22Rv1 (cell line): ENCODE results near the gene FHL1.

Experiments
- H3K27ac ChIP-seq: fragments of 450-650 bp; 2 replicates; pipeline ENCODE4 v1.5.1; 2017
- ZFX ChIP-seq: fragments of 450-650 bp; IDR thresholded peaks from 2 replicates; pipeline ENCODE4 v1.6.1; 2017; ENCODE audit warnings: antibody characterized with exemption, borderline replicate concordance
- TF ChIP-seq, protein P1 (sequence below): fragments of 450-650 bp; IDR thresholded peaks from 2 replicates; pipeline ENCODE4 v1.5.1; 2017; ENCODE audit warnings: mild to moderate bottlenecking

The FHL1 gene

DNA sequence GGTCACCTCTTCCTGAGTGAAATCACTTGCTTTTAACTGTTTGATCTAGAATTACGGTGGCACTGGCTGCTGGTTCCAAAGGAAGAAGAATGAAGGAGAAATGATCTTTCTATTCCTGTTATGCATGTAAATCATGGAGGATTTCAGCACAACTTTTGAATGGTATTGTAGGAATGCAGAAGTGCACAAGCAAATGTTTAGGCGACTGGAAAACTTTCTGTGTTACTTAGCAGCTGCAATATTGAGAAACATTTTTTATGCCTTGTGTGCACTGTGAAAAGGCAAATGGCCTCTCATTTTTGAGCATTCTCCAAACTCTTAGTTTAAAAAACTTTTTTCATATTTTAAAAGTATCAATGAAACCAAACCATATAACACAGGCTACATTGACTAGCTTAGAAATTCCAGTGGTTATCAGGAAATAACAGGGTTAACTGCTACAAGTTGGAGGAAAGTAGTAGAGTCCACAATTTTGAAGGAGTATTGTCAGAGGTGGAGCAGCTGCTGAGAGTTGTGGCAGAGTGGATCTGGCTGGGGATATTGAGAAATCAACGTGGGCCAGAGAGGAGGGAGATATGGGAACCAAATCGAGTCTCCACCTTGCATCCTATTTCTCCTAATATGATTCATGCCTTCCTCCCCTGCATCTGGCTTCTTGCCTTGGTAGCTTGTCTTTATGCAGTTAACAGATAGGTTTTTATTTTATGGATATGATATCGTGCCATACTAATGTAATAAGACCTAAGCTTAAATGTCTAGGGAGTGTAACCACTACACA, 32.0 kb upstream of the FHL1 start:
- H3K27ac ChIP-seq = no peak overlapping the region
- TF ChIP-seq, protein P1, sequence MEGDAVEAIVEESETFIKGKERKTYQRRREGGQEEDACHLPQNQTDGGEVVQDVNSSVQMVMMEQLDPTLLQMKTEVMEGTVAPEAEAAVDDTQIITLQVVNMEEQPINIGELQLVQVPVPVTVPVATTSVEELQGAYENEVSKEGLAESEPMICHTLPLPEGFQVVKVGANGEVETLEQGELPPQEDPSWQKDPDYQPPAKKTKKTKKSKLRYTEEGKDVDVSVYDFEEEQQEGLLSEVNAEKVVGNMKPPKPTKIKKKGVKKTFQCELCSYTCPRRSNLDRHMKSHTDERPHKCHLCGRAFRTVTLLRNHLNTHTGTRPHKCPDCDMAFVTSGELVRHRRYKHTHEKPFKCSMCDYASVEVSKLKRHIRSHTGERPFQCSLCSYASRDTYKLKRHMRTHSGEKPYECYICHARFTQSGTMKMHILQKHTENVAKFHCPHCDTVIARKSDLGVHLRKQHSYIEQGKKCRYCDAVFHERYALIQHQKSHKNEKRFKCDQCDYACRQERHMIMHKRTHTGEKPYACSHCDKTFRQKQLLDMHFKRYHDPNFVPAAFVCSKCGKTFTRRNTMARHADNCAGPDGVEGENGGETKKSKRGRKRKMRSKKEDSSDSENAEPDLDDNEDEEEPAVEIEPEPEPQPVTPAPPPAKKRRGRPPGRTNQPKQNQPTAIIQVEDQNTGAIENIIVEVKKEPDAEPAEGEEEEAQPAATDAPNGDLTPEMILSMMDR = no peak
- no peak for TF ChIP-seq ZFX

DNA sequence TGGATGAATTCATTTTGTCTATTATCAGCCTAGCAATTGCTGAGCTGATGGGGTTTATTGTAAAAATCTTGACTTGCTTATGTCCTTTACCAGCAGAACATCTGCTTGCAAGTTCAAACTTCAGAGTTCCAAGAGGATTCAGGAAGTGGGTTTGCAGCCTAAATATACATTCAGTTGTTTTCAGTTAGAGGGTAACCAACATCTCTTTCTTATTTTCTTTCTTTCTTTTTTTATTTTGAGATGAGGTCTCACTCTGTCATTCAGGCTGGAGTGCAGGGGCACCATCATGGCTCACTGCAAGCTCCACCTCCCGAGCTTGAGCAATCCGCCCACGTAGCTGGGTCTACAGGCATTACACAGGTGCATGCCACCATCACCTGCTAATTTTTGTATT, 31.4 kb upstream of the FHL1 start:
- TF ChIP-seq, protein P1 = no peak
- no peak for TF ChIP-seq ZFX
- H3K27ac ChIP-seq = no peak overlapping the region

DNA sequence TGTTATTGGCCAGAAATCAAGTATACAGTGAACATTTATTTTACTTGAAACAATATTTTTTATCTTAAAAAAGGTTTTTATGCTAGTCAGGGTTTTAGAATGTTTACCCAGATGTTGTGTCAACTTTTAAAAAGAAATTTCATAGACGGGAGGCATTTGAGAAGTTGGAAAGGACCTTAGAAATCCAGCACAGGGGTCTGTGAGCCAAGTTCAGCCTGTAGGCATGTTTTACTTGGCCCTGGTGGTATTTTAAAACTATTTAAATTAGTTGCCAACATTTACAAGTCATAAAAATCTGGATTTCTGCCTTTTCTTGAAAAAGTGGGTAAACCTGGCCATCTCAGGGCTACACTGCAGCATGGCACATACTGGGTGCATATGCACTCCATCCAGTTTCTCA, 25.5 kb upstream of the FHL1 start:
- no peak overlapping the region for H3K27ac ChIP-seq
- TF ChIP-seq, protein P1 = no peak
- TF ChIP-seq ZFX = no peak

DNA sequence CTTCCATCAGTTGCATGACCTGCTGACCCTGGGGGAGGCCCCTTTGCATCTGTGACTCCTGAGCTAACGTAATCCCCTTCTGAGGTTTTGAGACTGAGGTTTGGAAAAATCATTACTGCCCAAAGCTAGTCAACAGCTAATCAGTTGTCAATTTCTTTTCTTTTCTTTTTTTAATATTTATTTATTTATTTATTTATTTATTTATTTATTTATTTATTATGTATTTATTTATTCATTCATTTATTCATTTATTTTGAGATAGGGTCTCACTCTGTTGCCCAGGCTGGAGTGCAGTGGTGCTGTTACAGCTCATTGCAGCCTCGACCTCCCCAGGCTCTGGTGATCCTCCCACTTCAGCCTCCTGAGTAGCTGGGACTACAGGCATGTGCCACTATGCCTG, 25.1 kb upstream of the FHL1 start:
- H3K27ac ChIP-seq = no peak overlapping the region
- TF ChIP-seq, protein P1 = no peak
- TF ChIP-seq ZFX = no peak

DNA sequence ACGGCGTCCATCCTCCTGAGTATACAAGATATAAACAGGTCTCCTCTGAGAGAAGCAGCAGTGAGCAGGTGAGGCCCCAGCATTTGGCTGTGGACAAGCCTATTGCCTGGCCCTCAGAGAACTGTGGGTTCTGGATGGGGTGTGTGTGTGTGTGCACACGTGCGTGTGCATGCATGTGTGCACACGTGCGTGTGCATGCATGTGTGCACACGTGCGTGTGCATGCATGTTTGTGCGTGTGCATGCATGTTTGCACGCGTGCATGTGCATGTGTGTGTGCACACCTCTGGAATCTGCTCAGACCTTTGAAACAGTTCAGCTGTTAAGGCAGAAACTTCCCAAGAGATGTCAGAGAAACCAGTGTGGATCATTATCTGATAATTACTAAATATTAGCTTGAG, 22.2 kb upstream of the FHL1 start:
- TF ChIP-seq ZFX = no peak
- TF ChIP-seq, protein P1 = no peak
- H3K27ac ChIP-seq = no peak overlapping the region

DNA sequence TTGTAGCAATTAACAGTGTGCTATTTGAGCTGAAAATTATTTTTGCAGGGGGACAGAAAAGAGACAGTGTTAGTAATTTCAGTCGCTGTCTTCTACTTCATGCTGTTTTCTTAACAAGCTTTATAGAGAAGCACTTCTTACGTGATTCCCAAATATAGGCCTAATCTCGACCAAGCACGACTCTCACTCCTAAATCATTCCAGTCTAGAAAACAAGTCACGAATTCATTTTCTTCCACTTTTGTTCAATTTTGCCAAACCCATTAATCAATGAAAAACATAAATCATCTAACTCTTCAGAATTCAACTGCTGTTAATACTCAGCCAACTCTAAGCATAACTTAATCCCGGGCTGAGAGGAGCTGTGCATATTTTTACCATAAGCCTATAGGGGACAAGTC, 21.0 kb upstream of the FHL1 start:
- TF ChIP-seq, protein P1 = no peak
- no peak for TF ChIP-seq ZFX
- H3K27ac ChIP-seq = no peak overlapping the region

DNA sequence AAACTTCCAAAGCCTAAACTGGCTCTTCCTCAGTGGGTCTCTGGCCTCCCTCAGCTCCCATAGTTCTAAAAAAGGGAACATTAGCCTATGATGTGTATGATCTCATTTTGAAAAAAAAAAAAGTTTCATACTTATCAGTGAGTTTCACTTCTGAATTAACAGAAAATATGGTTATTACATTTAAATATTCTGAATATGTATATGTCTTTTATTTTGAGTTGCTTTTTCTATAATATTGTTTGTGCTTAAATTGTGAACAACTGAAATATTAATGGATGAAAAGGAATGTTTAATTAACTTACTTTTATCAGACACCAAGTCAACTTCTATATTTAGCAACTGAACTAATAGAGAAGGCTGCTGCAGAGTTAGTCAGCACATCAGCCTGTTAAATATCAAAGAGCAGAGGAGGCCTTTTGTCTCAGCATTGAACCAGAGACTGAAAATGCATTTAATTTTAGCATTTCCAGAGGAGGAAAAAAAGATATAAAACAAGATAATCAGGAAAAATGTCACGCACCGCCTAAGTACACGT, 20.4 kb upstream of the FHL1 start:
- TF ChIP-seq, protein P1 = no peak
- TF ChIP-seq ZFX = no peak
- no peak overlapping the region for H3K27ac ChIP-seq
